Karpas-422 (cell line): ENCODE results near the gene CNTNAP2. TPM values are rescaled to one million over a fixed set of nuclear protein-coding genes. Genes with fewer than 3 reads are reported as not detected.

Source experiments
- DNase-seq: peaks from one replicate; pipeline ENCODE4 v3.0.0-alpha.2; 2015
- H2AFZ ChIP-seq: fragments of 200-600 bp; sonication (generic); 2 replicates; pipeline ENCODE4 v1.6.1; 2014; ENCODE audit warnings: antibody characterized with exemption, low read length, mixed read lengths
- H3K27ac ChIP-seq: fragments of 200-600 bp; sonication (generic); 2 replicates; pipeline ENCODE4 v1.5.1; 2014; ENCODE audit warnings: mild to moderate bottlenecking, low read length, moderate library complexity
- H3K27me3 ChIP-seq: fragments of 200-600 bp; sonication (generic); 2 replicates; pipeline ENCODE4 v1.6.1; 2014; ENCODE audit warnings: low read length, mixed read lengths
- H3K36me3 ChIP-seq: fragments of 200-600 bp; sonication (generic); 2 replicates; pipeline ENCODE4 v1.6.1; 2014; ENCODE audit warnings: low read length, mixed read lengths; ENCODE audit not compliant: insufficient read depth
- H3K4me1 ChIP-seq: fragments of 200-600 bp; sonication (generic); 2 replicates; pipeline ENCODE4 v1.6.1; 2014; ENCODE audit warnings: mild to moderate bottlenecking, low read length, mixed read lengths
- H3K4me2 ChIP-seq: fragments of 200-600 bp; sonication (generic); 2 replicates; pipeline ENCODE4 v1.6.1; 2014; ENCODE audit warnings: low read length, low read depth, mild to moderate bottlenecking; ENCODE audit not compliant: poor library complexity, severe bottlenecking
- H3K4me3 ChIP-seq: fragments of 200-600 bp; sonication (generic); 2 replicates; pipeline ENCODE4 v1.5.1; 2014; ENCODE audit warnings: mild to moderate bottlenecking, antibody characterized with exemption, low read length, mixed read lengths
- H3K79me2 ChIP-seq: fragments of 200-600 bp; sonication (generic); 2 replicates; pipeline ENCODE4 v1.6.1; 2014; ENCODE audit warnings: mild to moderate bottlenecking, low read length, mixed read lengths
- H3K9ac ChIP-seq: fragments of 200-600 bp; sonication (generic); 2 replicates; pipeline ENCODE4 v1.6.0; 2014; ENCODE audit warnings: low read length
- H3K9me2 ChIP-seq: fragments of 200-600 bp; sonication (generic), shearing (Covaris generic); replicated peaks from 2 replicates; pipeline ENCODE4 v1.6.0; 2014; ENCODE audit warnings: mild to moderate bottlenecking, low read length, moderate library complexity; ENCODE audit not compliant: insufficient read depth
- H3K9me3 ChIP-seq: fragments of 300-700, 200-600 bp; sonication (generic); 2 replicates; pipeline ENCODE4 v1.6.1; 2014; ENCODE audit warnings: low read length, mixed read lengths
- H4K20me1 ChIP-seq: fragments of 200-600 bp; sonication (generic); 2 replicates; pipeline ENCODE4 v1.6.1; 2014; ENCODE audit warnings: mild to moderate bottlenecking, antibody characterized with exemption, low read length, low read depth; ENCODE audit not compliant: insufficient read depth
- total RNA-seq: library from RNA; depleted of rRNA; stranded (reverse); fragments of >200 nt; shearing (Covaris generic); gene quantifications from 2 replicates; pipeline ENCODE4 v1.2.3, GENCODE V29; 2014; ENCODE audit warnings: low replicate concordance

The CNTNAP2 gene
- total RNA-seq, 1 experiment from 2014 or later = not detected

- Histone ChIP-seq H3K9me2 (no peaks in the 10 kb centered on the region), H3K36me3 (no peaks in the 10 kb centered on the region), H3K4me2 (no peak overlapping the region), H3K9me3 (no peaks in the 10 kb centered on the region), H3K79me2 (no peaks in the 10 kb centered on the region), H3K27ac (no peak overlapping the region), H3K9ac (no peak overlapping the region), H2AFZ (no peak overlapping the region), H3K27me3 (no peaks in the 10 kb centered on the region), H4K20me1 (no peaks in the 10 kb centered on the region), H3K4me3 (no peak overlapping the region), H3K4me1 (no peaks in the 10 kb centered on the region)
- DNase-seq = no peak
Measured at GRCh38 chr7:148022832-148023231, 1906.2 kb downstream of the CNTNAP2 start.

- Histone ChIP-seq H3K9me3 (no peaks in the 10 kb centered on the region), H3K36me3 (no peaks in the 10 kb centered on the region), H4K20me1 (no peaks in the 10 kb centered on the region), H3K27me3 (no peaks in the 10 kb centered on the region), H3K4me1 (no peaks in the 10 kb centered on the region), H3K27ac (no peak overlapping the region), H3K9ac (no peak overlapping the region), H3K4me3 (no peak overlapping the region), H2AFZ (no peak overlapping the region), H3K4me2 (no peak overlapping the region), H3K79me2 (no peaks in the 10 kb centered on the region), H3K9me2 (no peaks in the 10 kb centered on the region)
- no peak for DNase-seq
Measured at GRCh38 chr7:148026713-148027112, 1910.1 kb downstream of the CNTNAP2 start.

- no peak overlapping the region for H3K9ac ChIP-seq
- H3K79me2 ChIP-seq = no peaks in the 10 kb centered on the region
- H3K4me3 ChIP-seq = no peak overlapping the region
- no peaks in the 10 kb centered on the region for H3K9me2 ChIP-seq
- no peak for DNase-seq
- no peaks in the 10 kb centered on the region for H3K4me1 ChIP-seq
- H3K9me3 ChIP-seq = no peaks in the 10 kb centered on the region
- H3K27ac ChIP-seq = no peak overlapping the region
- H3K27me3 ChIP-seq = no peaks in the 10 kb centered on the region
- no peak overlapping the region for H3K4me2 ChIP-seq
- H4K20me1 ChIP-seq = no peaks in the 10 kb centered on the region
- H2AFZ ChIP-seq = no peak overlapping the region
- no peaks in the 10 kb centered on the region for H3K36me3 ChIP-seq
Measured at GRCh38 chr7:148028165-148028564, 1911.6 kb downstream of the CNTNAP2 start.

DNA sequence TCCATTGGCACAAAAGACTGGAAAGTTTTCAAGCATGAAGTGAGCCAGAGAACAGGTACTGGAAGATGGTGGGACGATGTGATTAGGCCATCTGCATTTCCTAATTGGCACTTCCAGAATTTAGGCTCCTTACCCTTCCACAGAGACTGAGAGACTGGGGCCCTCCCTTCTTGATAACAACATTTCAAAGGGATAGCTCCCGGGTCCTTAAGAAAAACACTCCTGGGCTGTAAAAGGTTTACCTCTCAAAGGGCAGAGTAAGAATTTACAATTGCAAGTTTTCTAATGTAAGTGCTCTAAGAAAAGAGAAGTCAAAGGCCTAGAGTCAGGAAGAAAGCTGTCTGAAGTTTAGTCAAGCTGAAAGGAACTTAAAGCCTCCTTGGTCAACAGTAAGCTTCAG lies 1914.4 kb downstream of the CNTNAP2 start:
- no peaks in the 10 kb centered on the region for H4K20me1 ChIP-seq
- H3K4me3 ChIP-seq = no peak overlapping the region
- no peaks in the 10 kb centered on the region for H3K9me3 ChIP-seq
- H3K27ac ChIP-seq = no peak overlapping the region
- H2AFZ ChIP-seq = no peak overlapping the region
- H3K79me2 ChIP-seq = no peaks in the 10 kb centered on the region
- no peak overlapping the region for H3K9ac ChIP-seq
- no peaks in the 10 kb centered on the region for H3K4me1 ChIP-seq
- H3K27me3 ChIP-seq = no peaks in the 10 kb centered on the region
- no peak for DNase-seq
- no peaks in the 10 kb centered on the region; the same call in 1 of the 2 replicates for H3K9me2 ChIP-seq
- H3K4me2 ChIP-seq = no peak overlapping the region
- no peaks in the 10 kb centered on the region for H3K36me3 ChIP-seq

GRCh38 chr7:148031811-148032210 lies 1915.2 kb downstream of the CNTNAP2 start:
- Histone ChIP-seq H2AFZ (no peak overlapping the region), H3K9me3 (no peaks in the 10 kb centered on the region), H3K9ac (no peak overlapping the region), H3K4me2 (no peak overlapping the region), H3K27ac (no peak overlapping the region), H3K27me3 (no peaks in the 10 kb centered on the region), H3K79me2 (no peaks in the 10 kb centered on the region), H3K4me3 (no peak overlapping the region), H3K9me2 (no peaks in the 10 kb centered on the region; the same call in none of the 2 replicates), H4K20me1 (no peaks in the 10 kb centered on the region), H3K4me1 (no peaks in the 10 kb centered on the region), H3K36me3 (no peaks in the 10 kb centered on the region)
- DNase-seq = no peak

DNA sequence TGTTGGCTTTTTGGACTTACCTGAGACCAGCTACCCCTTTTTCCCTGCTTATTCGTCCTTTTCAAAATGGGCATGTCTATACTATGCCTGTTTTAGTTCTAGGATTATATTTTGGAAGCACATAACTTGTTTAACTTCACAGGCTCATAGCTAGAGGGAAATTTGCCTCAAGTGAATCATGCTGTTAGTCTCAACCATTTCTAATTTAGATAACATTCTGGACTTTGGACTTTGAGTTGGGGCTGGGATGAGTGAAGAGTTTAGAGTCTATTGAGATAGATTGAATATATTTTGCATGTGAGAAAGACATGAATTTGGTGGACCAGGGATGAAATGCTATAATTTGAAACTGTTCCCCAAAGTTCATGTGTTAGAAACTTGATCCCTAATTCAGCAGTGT lies 1919.3 kb downstream of the CNTNAP2 start:
- H3K27me3 ChIP-seq = no peaks in the 10 kb centered on the region
- no peak overlapping the region for H3K27ac ChIP-seq
- no peaks in the 10 kb centered on the region for H3K36me3 ChIP-seq
- no peaks in the 10 kb centered on the region; the same call in none of the 2 replicates for H3K9me2 ChIP-seq
- no peaks in the 10 kb centered on the region for H3K79me2 ChIP-seq
- H3K4me3 ChIP-seq = no peak overlapping the region
- no peak overlapping the region for H3K4me2 ChIP-seq
- DNase-seq = no peak
- no peak overlapping the region for H2AFZ ChIP-seq
- no peaks in the 10 kb centered on the region for H4K20me1 ChIP-seq
- no peaks in the 10 kb centered on the region for H3K9me3 ChIP-seq
- no peak overlapping the region for H3K9ac ChIP-seq
- H3K4me1 ChIP-seq = no peaks in the 10 kb centered on the region

- Histone ChIP-seq H3K9me2 (no peaks in the 10 kb centered on the region; the same call in none of the 2 replicates), H3K4me2 (no peak overlapping the region), H3K9me3 (no peaks in the 10 kb centered on the region), H3K27ac (no peak overlapping the region), H4K20me1 (no peaks in the 10 kb centered on the region), H3K4me1 (no peaks in the 10 kb centered on the region), H3K4me3 (no peak overlapping the region), H3K9ac (no peak overlapping the region), H3K36me3 (no peaks in the 10 kb centered on the region), H2AFZ (no peak overlapping the region), H3K27me3 (no peaks in the 10 kb centered on the region), H3K79me2 (no peaks in the 10 kb centered on the region)
- DNase-seq = no peak
Measured at GRCh38 chr7:148037044-148037443, 1920.4 kb downstream of the CNTNAP2 start.

GRCh38 chr7:148041156-148041555 lies 1924.6 kb downstream of the CNTNAP2 start:
- no peaks in the 10 kb centered on the region for H4K20me1 ChIP-seq
- no peaks in the 10 kb centered on the region for H3K36me3 ChIP-seq
- H3K9me3 ChIP-seq = no peaks in the 10 kb centered on the region
- no peak overlapping the region for H3K4me2 ChIP-seq
- H3K27ac ChIP-seq = no peak overlapping the region
- no peak for DNase-seq
- H3K4me3 ChIP-seq = no peak overlapping the region
- H3K9me2 ChIP-seq = no peaks in the 10 kb centered on the region; the same call in 1 of the 2 replicates
- H2AFZ ChIP-seq = no peak overlapping the region
- H3K27me3 ChIP-seq = no peaks in the 10 kb centered on the region
- H3K4me1 ChIP-seq = no peaks in the 10 kb centered on the region
- no peak overlapping the region for H3K9ac ChIP-seq
- H3K79me2 ChIP-seq = no peaks in the 10 kb centered on the region
